ENCODE data around the gene NDST1.
A peak's percentile ranks its signal among the peaks of the same experiment; 100 is the strongest.

NDST1 gene

GRCh38 chr5:150468206-150468605 lies 39.7 kb upstream of the NDST1 start:
- no peak for ATAC-seq
- no peak for TF ChIP-seq TOX (CRISPR knock-in tag; IDR thresholded peaks at IDR 0.05; ENCODE audit: borderline replicate concordance)
- TF ChIP-seq GLIS3 (CRISPR knock-in tag; IDR thresholded peaks at IDR 0.05), result no peak
- TF ChIP-seq SNAI2 (CRISPR knock-in tag; IDR thresholded peaks at IDR 0.05), result no peak
- no peak for TF ChIP-seq PPARA (CRISPR knock-in tag; IDR thresholded peaks at IDR 0.05; ENCODE audit: borderline replicate concordance)

DNA sequence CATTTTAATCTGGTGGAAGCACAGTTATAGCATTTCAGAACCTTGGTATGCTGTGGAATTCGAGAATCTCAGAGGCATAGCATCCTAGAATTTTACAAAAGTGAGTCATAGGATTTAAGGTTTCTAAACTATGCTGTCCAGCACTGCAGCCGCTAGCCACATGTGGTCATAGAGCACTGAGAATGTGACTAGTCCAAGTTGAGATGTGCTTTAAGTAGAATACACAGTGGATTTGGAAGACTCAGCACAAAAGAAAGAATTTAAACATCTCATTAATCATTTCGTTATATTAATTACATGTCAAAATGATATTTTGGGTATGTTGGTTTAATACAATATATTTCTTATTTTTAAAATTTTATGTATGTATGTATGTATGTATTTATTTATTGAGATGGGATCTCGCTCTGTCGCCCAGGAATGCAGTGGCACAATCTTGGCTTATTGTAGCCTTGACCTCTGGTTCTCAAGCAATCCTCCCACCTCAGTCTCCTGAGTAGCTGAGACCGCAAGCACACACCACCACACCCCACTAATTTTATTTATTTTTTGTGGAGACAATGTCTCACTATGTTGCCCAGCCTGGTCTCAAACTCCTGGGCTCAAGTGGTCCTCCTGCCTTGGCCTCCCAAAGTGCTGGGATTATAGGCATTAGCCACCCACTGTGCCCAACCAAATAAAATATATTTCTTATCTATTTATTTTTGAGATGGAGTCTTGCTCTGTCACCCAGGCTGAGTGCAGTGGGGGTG lies 38.0 kb upstream of the NDST1 start:
- TF ChIP-seq RARB (CRISPR knock-in tag; IDR thresholded peaks at IDR 0.05) (no peak), ESRRG (CRISPR knock-in tag; IDR thresholded peaks at IDR 0.05) (no peak), CSDC2 (CRISPR knock-in tag; IDR thresholded peaks at IDR 0.05) (0 out of 2 replicates have a peak, but pooled peaks have one; percentile 12), ZC3H10 (CRISPR knock-in tag; IDR thresholded peaks at IDR 0.05) (no peak), SNAI2 (CRISPR knock-in tag; IDR thresholded peaks at IDR 0.05) (0 out of 2 replicates have a peak, but pooled peaks have one; percentile 28), ARNTL (CRISPR knock-in tag; IDR thresholded peaks at IDR 0.05; ENCODE audit: borderline replicate concordance, low read depth) (no peak), PATZ1 (CRISPR knock-in tag; IDR thresholded peaks at IDR 0.05; ENCODE audit: borderline replicate concordance) (no peak), BACH2 (CRISPR knock-in tag; IDR thresholded peaks at IDR 0.05; ENCODE audit: borderline replicate concordance) (no peak), ZNF70 (CRISPR knock-in tag; IDR thresholded peaks at IDR 0.05) (no peak), ISL1 (CRISPR knock-in tag; IDR thresholded peaks at IDR 0.05) (0 out of 2 replicates have a peak, but pooled peaks have one; percentile 48), PPARA (CRISPR knock-in tag; IDR thresholded peaks at IDR 0.05; ENCODE audit: borderline replicate concordance) (no peak), ZNF8 (CRISPR knock-in tag; IDR thresholded peaks at IDR 0.05) (no peak), TOX (CRISPR knock-in tag; IDR thresholded peaks at IDR 0.05; ENCODE audit: borderline replicate concordance) (no peak), TCF4 (CRISPR knock-in tag; IDR thresholded peaks at IDR 0.05; ENCODE audit: borderline replicate concordance) (no peak), TSHZ2 (CRISPR knock-in tag; IDR thresholded peaks at IDR 0.05) (no peak), GLIS3 (CRISPR knock-in tag; IDR thresholded peaks at IDR 0.05) (no peak), ZNF565 (CRISPR knock-in tag; conservative IDR thresholded peaks at IDR 0.05; ENCODE audit: low read depth) (no peak), ZFP3 (CRISPR knock-in tag; IDR thresholded peaks at IDR 0.05) (no peak)
- TF ChIP-seq, protein P1, sequence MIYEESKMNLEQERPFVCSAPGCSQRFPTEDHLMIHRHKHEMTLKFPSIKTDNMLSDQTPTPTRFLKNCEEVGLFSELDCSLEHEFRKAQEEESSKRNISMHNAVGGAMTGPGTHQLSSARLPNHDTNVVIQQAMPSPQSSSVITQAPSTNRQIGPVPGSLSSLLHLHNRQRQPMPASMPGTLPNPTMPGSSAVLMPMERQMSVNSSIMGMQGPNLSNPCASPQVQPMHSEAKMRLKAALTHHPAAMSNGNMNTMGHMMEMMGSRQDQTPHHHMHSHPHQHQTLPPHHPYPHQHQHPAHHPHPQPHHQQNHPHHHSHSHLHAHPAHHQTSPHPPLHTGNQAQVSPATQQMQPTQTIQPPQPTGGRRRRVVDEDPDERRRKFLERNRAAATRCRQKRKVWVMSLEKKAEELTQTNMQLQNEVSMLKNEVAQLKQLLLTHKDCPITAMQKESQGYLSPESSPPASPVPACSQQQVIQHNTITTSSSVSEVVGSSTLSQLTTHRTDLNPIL (CRISPR knock-in tag; IDR thresholded peaks at IDR 0.05; ENCODE audit: low read depth), result no peak
- TF ChIP-seq, protein P2, sequence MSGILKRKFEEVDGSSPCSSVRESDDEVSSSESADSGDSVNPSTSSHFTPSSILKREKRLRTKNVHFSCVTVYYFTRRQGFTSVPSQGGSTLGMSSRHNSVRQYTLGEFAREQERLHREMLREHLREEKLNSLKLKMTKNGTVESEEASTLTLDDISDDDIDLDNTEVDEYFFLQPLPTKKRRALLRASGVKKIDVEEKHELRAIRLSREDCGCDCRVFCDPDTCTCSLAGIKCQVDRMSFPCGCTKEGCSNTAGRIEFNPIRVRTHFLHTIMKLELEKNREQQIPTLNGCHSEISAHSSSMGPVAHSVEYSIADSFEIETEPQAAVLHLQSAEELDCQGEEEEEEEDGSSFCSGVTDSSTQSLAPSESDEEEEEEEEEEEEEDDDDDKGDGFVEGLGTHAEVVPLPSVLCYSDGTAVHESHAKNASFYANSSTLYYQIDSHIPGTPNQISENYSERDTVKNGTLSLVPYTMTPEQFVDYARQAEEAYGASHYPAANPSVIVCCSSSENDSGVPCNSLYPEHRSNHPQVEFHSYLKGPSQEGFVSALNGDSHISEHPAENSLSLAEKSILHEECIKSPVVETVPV (CRISPR knock-in tag; IDR thresholded peaks at IDR 0.05), result no peak
- ATAC-seq, result peak; percentile 86

GRCh38 chr5:150473673-150474358 lies 34.1 kb upstream of the NDST1 start:
- peak; percentile 61 for ATAC-seq
- TF ChIP-seq, protein P1 (CRISPR knock-in tag; IDR thresholded peaks at IDR 0.05; ENCODE audit: low read depth), result no peak
- TF ChIP-seq TCF4 (CRISPR knock-in tag; IDR thresholded peaks at IDR 0.05; ENCODE audit: borderline replicate concordance) (no peak), TSHZ2 (CRISPR knock-in tag; IDR thresholded peaks at IDR 0.05) (no peak), RARB (CRISPR knock-in tag; IDR thresholded peaks at IDR 0.05) (no peak), CSDC2 (CRISPR knock-in tag; IDR thresholded peaks at IDR 0.05) (no peak), ZFP3 (CRISPR knock-in tag; IDR thresholded peaks at IDR 0.05) (no peak), GLIS3 (CRISPR knock-in tag; IDR thresholded peaks at IDR 0.05) (no peak), POU6F1 (CRISPR knock-in tag; IDR thresholded peaks at IDR 0.05; ENCODE audit: borderline replicate concordance, low read depth) (no peak), ZNF8 (CRISPR knock-in tag; IDR thresholded peaks at IDR 0.05) (no peak; the same call in 1 of the 2 replicates), ISL1 (CRISPR knock-in tag; IDR thresholded peaks at IDR 0.05) (no peak), PPARA (CRISPR knock-in tag; IDR thresholded peaks at IDR 0.05; ENCODE audit: borderline replicate concordance) (no peak)

Measured in SK-N-SH treated with all-trans-retinoic acid at 6 μM for 48 hours (cell line).